ENCODE data around the gene PKHD1.

The PKHD1 gene

GRCh38 chr6:51928320-51928719 is 159.1 kb downstream of the PKHD1 start:
- TF ChIP-seq TAF1 (IDR thresholded peaks at IDR 0.05; ENCODE audit: borderline replicate concordance, insufficient read depth, low read length) (no peak), SIN3A (IDR thresholded peaks at IDR 0.05; ENCODE audit: borderline replicate concordance, insufficient read depth, low read length) (no peak), REST (IDR thresholded peaks at IDR 0.05; ENCODE audit: insufficient read depth in 1 of 2, low read depth in 2 of 2, low read length in 2 of 2) (no peak), FOXP2 (optimal IDR thresholded peaks at IDR 0.05; ENCODE audit: borderline replicate concordance, extremely low read depth, extremely low read length, insufficient read depth) (no peak), POLR2AphosphoS5 (IDR thresholded peaks at IDR 0.05; ENCODE audit: low read depth, low read length) (no peak)

- no peak for TF ChIP-seq TAF1 (IDR thresholded peaks at IDR 0.05; ENCODE audit: borderline replicate concordance, insufficient read depth, low read length)
- TF ChIP-seq POLR2AphosphoS5 (IDR thresholded peaks at IDR 0.05; ENCODE audit: low read depth, low read length) = no peak
- TF ChIP-seq REST (IDR thresholded peaks at IDR 0.05; ENCODE audit: insufficient read depth in 1 of 2, low read depth in 2 of 2, low read length in 2 of 2) = no peak
- TF ChIP-seq FOXP2 (optimal IDR thresholded peaks at IDR 0.05; ENCODE audit: borderline replicate concordance, extremely low read depth, extremely low read length, insufficient read depth) = no peak
- TF ChIP-seq SIN3A (IDR thresholded peaks at IDR 0.05; ENCODE audit: borderline replicate concordance, insufficient read depth, low read length) = no peak
Measured at GRCh38 chr6:51927450-51927849, 160.0 kb downstream of the PKHD1 start.

- no peak for TF ChIP-seq POLR2AphosphoS5 (IDR thresholded peaks at IDR 0.05; ENCODE audit: low read depth, low read length)
- TF ChIP-seq FOXP2 (optimal IDR thresholded peaks at IDR 0.05; ENCODE audit: borderline replicate concordance, extremely low read depth, extremely low read length, insufficient read depth) = no peak
- no peak for TF ChIP-seq TAF1 (IDR thresholded peaks at IDR 0.05; ENCODE audit: borderline replicate concordance, insufficient read depth, low read length)
- TF ChIP-seq REST (IDR thresholded peaks at IDR 0.05; ENCODE audit: insufficient read depth in 1 of 2, low read depth in 2 of 2, low read length in 2 of 2) = no peak
- no peak for TF ChIP-seq SIN3A (IDR thresholded peaks at IDR 0.05; ENCODE audit: borderline replicate concordance, insufficient read depth, low read length)
Measured at GRCh38 chr6:51926125-51926524, 161.3 kb downstream of the PKHD1 start.

GRCh38 chr6:51915098-51915497 is 172.3 kb downstream of the PKHD1 start:
- TF ChIP-seq SIN3A (IDR thresholded peaks at IDR 0.05; ENCODE audit: borderline replicate concordance, insufficient read depth, low read length) = no peak
- no peak for TF ChIP-seq REST (IDR thresholded peaks at IDR 0.05; ENCODE audit: insufficient read depth in 1 of 2, low read depth in 2 of 2, low read length in 2 of 2)
- no peak for TF ChIP-seq FOXP2 (optimal IDR thresholded peaks at IDR 0.05; ENCODE audit: borderline replicate concordance, extremely low read depth, extremely low read length, insufficient read depth)
- no peak for TF ChIP-seq POLR2AphosphoS5 (IDR thresholded peaks at IDR 0.05; ENCODE audit: low read depth, low read length)
- no peak for TF ChIP-seq TAF1 (IDR thresholded peaks at IDR 0.05; ENCODE audit: borderline replicate concordance, insufficient read depth, low read length)

GRCh38 chr6:51913265-51913664 is 174.1 kb downstream of the PKHD1 start:
- no peak for TF ChIP-seq FOXP2 (optimal IDR thresholded peaks at IDR 0.05; ENCODE audit: borderline replicate concordance, extremely low read depth, extremely low read length, insufficient read depth)
- TF ChIP-seq POLR2AphosphoS5 (IDR thresholded peaks at IDR 0.05; ENCODE audit: low read depth, low read length) = no peak
- TF ChIP-seq SIN3A (IDR thresholded peaks at IDR 0.05; ENCODE audit: borderline replicate concordance, insufficient read depth, low read length) = no peak
- no peak for TF ChIP-seq REST (IDR thresholded peaks at IDR 0.05; ENCODE audit: insufficient read depth in 1 of 2, low read depth in 2 of 2, low read length in 2 of 2)
- TF ChIP-seq TAF1 (IDR thresholded peaks at IDR 0.05; ENCODE audit: borderline replicate concordance, insufficient read depth, low read length) = no peak
